GM21447 (cell line): Measurements from ENCODE around the gene LRRC37A3.
"Not testable (repeated sequence)": the region's sequence is repeated elsewhere in the genome, so short reads cannot be mapped to it uniquely, and the experiment has no call there.

Experiments
- ATAC-seq: cut with Tn5 transposase; IDR thresholded peaks from one replicate; pipeline ENCODE4 v1.9.1; 2021; ENCODE audit not compliant: unreplicated experiment

The LRRC37A3 gene

DNA sequence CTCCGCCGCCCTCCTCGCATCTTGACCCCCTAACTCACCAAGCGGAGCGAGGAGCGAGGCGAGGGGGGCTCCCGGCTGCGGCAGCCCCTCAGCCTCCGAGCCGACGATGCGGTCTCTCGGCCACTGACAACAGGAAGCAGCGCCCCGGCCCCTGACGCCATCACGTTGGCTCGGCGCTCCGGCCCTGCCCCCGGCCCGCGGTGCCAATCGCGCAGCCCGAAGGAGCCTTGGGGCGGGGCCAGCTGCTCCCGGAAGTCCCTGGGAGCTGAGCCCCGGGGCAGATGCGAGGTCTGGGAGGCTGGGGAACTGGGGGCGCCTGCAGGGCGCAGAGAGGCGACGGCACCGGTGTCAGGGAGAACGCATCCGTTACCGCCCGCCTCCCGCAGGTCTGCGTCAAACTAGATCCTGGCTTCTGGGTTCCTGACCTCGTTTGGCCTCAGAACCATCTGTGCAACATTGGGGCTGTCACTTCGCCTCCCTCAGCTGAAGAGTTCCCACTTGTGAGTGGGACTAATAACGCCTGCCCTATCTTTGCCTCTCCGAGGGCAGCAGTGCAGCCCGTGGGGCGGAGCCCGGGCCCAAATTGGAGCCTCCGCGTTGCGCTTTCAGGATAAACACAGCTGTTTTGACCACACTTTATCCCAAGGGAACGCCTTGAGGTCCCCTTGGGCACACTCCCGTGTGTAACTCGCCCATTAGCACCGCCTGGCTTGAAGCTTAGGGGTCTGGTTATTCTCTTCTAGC, 82.1 kb downstream of the LRRC37A3 start:
- ATAC-seq = peak; percentile 90

DNA sequence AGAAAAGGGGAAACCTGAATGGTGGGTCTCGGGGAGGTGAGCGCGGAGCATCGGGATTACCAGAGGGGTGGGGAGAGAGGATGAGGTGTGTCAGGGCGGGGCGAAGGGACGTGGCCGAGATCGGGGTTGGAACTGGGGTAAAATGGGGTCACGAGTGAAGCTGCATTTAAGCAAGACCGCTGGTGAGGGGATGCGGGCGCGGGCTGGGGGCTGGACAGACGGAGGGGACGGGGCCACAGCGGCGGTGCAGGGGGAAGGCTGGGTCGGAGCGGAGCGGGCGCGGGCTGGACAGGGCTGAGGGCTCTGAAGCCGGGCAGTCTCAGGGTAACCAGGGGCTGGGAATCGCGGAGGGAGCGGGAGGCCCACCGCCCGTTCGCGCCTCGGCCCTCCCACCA, 82.7 kb downstream of the LRRC37A3 start:
- peak; percentile 37 for ATAC-seq

DNA sequence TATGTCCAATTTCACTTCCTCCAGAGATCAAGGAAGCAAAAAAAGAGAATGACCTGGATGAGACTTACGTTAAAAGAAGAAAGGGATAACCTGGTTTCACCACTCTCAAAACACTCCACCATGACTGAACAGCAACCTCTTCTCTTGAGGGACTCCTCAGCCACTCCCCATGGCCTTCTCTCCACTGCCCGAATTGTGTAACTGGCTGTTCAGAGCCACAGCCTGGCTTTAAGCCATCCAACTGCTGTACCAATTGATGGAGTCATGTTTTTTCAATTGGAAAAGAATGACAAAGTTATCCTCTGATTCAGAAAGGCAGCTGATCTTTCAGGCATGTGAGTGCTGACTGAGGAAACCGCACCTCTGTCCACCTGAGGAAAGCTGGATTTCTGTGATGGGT, 85.2 kb downstream of the LRRC37A3 start:
- ATAC-seq = not testable (repeated sequence)

DNA sequence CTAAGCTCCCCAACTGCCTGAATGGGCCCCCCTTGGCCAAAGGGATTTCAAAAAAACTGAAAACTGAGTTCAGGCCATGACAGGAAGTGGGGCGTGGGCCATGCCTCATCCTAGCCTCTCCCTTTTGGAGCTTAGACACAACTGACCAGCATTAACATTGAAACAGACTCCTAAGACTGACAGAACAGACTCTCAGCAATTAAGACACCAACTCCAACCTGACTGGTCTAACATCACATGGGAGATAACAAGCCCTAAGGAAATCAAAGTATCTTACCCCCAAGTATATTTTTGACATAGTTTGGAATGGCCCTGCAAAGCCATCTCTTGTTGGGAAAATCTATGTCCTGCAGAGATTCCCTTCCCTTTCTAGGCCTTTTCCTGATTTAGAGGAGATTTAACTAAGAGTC, 88.6 kb downstream of the LRRC37A3 start:
- ATAC-seq = not testable (repeated sequence)

DNA sequence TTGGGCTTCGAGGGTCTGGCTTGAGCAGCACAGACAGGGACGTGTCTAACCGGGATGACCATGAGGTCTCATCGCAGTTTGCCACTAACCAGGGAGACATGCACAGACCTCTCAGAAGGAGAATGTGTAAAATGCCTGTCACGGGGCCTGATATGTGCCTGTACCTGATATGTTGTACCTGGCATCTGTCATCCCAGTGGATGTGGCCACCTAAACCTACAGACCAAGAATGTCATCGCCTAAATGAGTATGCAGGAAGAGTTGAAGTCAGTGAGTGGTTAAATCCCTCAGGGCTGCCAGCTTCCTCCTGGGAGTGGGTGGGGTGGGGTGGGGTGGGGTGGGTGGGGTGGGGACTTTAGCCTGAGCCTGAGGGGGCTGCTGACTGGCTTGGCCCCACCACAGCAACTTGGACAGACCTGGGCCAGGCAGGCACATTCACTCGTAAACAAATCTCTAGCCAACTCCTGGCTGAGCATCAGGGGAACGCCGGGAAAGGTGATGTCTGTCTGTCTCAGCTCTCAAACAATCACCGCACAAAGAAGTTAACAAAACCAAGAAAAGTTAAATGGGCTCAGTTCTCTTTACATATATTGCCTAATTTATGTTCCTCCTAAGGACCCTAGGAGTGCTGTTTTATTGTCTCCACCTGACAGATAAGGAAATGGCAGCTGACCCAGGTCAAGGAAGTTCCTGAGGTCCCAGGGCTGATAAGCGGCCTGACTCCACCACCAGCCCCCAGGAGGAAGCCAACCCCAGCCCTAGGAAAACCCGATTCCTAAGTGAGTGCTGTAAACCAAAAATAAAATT, 89.3 kb downstream of the LRRC37A3 start:
- ATAC-seq = not testable (repeated sequence)

- not testable (repeated sequence) for ATAC-seq
Measured at GRCh38 chr17:64829068-64829467, 90.2 kb downstream of the LRRC37A3 start.

DNA sequence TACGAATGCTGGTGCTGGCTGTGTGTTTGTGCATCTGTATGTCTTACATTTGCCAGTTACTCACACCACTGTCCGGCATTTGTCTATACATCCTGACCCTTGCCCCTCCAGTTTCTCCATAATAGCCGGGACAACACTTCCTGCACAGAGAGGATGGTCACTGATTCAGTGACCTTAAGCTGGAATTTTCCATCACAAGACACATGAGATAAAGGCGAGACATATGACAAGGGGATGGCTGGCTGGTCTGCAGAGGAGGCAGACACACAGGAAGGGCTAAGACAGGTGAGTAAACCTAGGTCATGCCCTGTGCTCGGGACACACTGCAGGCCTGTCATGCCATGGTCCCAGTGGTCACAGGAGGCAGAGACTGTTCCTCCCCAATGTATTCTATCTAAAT, 100.4 kb downstream of the LRRC37A3 start:
- ATAC-seq = not testable (repeated sequence)

DNA sequence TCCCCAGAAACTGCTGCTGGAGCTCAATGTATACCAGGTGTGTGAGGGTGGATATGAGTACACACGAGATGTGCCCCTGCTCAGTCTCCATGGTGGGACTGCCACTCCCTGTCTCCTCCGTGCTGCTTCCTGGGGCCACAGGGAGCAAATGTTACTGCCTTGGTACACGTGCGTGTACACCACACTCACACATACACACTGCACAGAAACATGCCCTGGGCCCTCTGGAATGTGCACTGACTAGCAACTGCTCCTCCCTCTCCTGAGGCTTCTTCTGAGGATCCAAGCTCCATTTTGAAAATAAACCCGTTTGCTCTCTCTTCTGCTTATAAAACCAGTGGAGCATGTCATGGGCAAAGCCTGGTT, 103.5 kb downstream of the LRRC37A3 start:
- ATAC-seq = not testable (repeated sequence)

DNA sequence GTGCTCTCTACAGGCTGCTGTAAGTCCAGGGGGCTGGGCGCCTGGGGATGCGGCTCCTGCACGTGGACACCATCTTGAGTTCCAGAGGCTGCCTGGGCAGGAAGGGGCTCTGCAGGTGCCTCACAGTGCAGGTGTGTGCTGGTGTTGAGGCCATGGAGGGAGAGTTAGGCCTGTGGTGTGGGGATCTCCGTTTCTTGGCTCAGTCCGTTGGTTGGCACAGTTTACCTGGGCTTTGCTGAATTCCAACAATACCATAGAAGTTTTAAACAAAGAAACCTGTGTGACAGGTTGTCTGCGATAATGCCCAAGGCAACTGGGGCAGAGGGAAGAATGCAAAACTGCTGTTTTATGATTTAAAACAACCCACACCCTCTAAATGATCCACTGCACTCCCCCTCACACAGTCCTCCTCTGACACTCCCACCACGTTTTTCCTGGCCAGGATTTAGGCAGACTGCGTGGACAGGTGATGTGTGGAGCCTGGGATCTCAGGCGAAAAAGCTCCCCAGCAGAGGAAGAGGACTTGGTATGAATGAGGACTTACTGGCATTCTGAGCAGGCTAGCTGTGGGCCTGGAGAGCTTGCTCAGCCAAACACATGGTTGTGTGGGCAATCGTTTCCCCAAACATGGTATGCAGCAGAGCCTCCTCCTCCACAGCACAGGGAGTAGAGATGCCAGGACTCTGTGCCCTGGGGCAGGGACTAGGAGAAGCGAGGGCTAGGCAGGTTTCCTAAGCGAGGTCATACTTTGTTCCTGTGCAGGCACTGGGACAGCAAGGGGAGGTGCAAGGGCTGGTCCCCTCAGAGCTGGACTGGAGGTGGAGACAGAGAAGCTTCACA, 104.1 kb downstream of the LRRC37A3 start:
- not testable (repeated sequence) for ATAC-seq

GRCh38 chr17:64808178-64808977, 110.9 kb downstream of the LRRC37A3 start:
- ATAC-seq = peak; percentile 90
